ENCODE data around the gene NPLOC4.
A peak's percentile ranks its signal among the peaks of the same experiment; 100 is the strongest.

The NPLOC4 gene

DNA sequence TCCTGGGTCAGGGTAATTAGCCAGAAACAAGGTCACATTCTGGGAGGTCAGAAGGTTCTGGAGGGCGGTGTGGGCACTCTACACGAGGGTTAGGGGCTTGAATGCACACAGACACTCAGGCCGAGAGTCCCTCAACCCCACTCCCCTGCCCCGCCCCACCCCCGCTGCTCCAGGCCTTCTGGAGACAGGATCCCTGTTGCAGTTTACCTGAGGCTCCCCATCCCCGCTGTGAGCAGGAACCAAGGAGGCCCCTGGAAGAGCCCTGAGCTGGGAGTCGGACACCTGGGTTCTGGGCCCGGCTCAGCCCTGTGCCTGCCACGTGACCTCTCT lies 119.9 kb downstream of the NPLOC4 start:
- DNase-seq, result no peak

DNA sequence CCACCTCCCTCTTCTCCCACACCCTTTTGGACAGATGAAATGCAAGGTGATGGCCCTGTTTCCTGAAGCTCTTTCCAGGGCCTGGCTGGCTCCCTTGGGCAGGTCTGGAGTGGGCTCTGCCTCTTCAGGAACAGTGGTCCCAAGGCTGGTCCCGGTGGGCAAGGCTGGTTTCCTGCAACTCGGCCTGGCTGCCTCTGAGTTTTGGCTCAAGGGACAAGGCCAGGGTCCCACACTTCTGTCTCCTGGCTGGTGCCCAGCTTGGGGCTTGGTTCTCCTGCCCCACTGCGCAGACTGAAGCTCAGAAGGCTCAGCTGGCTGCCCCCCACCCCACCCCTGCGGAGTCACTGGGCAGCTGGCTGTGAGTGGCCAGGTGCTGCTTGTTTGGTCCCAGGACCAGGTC lies 120.5 kb downstream of the NPLOC4 start:
- DNase-seq, result no peak

GRCh38 chr17:81515530-81516041 lies 121.3 kb downstream of the NPLOC4 start:
- no peak for DNase-seq

DNA sequence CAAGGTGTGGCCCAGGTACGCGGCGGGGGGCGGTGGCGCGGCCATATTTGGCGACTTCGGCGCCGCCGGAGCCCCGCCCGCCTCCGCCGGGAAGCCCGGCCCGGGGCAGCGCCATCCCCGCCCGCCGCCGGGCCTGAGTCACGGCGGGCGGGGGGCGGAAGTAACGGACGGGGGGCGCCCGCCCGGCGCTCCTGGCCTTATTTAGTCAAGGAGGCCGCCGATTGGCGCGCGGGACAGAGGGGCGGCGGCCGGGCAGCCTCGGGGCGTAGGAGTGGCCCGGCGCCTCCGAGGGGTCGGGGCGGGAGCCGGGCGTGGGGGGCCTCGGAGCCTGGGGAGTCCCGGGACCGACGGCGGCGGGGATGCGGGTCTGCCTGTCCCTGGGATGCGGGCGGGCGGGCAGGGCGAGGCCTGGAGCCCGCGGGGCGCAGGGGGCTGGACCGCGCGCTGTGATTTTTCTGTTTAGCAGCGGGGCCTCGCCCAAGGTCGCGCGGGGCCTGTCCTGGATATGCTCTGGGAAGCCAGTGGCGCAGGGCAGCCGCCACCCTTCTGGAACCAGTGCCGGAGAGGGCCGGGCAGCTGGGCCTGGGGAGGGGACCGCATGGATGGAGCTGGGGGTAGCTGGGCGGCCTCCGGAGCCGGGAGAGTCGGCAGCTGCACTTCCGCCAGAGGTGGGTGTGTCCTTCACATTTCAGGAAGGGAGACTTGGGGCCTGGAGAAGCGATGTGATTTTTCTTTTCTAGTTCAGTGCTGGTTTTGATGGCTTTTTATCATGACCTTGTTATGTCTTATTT lies 122.0 kb downstream of the NPLOC4 start:
- peak; percentile 80 for DNase-seq

GRCh38 chr17:81514489-81514738 lies 122.5 kb downstream of the NPLOC4 start:
- no peak for DNase-seq

DNA sequence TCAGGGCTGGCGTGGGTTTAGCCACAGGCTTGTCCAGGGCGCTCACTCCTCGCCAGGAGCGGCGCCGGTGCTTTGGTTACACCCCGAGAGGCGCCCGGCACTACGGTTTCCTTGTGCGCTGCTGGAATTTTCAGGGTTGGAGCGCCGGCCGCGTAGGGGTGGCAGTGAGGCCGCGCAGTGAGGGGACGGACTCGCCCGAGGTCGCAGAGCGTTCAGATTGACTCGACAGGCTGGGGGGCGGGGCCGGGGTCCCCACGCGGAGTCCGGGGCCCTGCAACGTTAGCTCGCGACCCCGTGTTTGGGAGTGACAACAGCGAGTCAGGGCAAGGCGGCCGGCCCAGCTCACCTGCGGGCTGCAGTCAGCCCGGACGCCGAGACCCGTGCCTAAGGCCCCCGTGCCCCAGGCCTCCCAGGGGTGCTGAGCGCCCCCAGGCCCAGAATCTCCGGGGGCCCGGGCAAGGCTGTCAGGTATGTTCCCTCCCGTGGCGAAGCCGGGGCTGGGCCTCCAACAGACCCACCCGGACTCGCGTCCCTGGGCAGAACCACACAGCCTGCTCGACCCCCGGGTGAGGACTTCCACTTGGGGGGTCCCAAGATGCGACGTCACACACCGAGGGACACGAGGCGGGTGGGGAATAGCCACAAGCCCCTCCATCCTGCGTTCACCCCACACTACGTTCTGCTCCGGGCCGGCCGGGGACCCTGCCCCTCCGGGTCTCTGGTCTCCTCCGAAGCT lies 123.0 kb downstream of the NPLOC4 start:
- DNase-seq, result peak; percentile 64

DNA sequence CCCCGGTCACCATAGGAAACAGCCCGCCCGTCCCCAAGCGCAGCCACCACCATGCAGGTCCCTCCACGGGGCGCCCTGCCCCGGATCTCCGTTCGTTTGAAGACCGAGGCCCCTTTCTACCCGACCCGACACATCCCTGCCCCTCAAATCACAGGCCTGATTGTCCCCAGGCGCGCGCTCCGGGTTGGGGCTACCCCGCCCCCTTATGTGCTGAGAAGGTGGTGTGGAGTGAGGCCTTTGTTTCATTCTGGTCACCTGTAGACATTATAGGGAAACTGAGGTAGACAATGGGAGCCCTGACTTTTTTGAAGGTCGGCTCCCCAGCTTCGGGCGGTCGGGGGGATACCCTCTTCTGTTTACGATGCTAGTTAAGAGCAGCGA lies 123.5 kb downstream of the NPLOC4 start:
- DNase-seq, result peak; percentile 83

GRCh38 chr17:81512562-81513371 lies 124.1 kb downstream of the NPLOC4 start, which contains the start of gene ACTG1:
Gene ACTG1, minus strand, starts transcription at chr17:81512799. Its CDS starts 445 bp downstream, at chr17:81512354.
- peak; percentile 94 for DNase-seq

DNA sequence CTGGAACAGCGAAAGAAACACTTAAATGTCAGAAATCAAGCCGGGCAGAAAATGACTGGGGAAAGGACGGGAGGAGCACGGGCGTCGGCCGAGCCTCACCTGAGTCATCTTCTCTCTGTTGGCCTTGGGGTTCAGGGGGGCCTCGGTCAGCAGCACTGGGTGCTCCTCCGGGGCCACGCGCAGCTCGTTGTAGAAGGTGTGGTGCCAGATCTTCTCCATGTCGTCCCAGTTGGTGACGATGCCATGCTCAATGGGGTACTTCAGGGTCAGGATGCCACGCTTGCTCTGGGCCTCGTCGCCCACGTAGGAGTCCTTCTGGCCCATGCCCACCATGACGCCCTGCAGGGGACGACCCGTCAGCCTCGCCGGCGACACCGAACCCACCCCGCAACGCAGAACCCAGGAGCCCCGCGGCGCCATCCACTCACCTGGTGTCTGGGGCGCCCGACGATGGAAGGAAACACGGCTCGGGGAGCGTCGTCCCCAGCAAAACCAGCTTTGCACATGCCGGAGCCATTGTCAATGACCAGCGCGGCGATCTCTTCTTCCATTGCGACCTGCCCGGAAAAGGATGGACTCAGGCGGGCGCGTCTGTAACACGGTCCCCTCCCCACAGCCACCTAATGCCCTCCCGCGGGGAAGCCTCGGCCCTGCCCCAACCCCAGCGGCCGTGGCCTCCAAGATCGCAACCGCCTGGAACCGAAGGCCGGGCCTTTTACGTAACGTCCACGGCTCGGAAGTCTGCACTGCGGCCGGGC lies 124.9 kb downstream of the NPLOC4 start:
- peak; percentile 51 for DNase-seq

GRCh38 chr17:81511554-81511803 lies 125.4 kb downstream of the NPLOC4 start:
- no peak for DNase-seq

- DNase-seq, result peak; percentile 45
Observed at GRCh38 chr17:81510785-81511553, 125.9 kb downstream of the NPLOC4 start.

DNA sequence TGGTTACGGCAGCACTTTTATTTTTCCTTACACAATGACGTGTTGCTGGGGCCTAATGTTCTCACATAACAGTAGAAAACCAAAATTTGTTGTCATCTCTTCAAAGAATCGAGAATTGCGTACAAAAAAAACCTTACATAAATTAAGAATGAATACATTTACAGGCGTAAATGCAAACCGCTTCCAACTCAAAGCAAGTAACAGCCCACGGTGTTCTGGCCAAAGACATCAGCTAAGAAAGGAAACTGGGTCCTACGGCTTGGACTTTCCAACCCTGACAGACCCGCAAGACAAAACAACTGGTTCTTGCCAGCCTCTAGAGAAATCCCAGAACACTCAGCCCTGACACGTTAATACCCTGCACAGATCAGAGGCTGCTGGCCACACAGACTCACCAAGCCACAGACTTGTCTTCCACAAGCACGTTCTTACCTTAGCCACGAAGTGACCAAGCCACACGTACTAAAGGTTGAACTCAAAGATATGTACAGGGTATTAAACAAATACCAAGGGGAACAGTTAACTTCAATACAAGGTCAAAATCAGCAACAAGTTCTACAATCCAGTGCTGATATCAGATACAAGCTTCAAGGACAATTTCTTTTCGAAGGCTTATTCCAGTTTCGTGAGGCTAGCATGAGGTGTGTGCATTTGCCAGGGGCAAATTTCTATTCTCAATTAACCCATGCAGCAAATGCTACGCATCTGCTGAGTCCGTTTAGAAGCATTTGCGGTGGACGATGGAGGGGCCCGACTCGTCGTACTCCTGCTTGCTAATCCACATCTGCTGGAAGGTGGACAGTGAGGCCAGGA lies 126.7 kb downstream of the NPLOC4 start:
- no peak for DNase-seq

DNA sequence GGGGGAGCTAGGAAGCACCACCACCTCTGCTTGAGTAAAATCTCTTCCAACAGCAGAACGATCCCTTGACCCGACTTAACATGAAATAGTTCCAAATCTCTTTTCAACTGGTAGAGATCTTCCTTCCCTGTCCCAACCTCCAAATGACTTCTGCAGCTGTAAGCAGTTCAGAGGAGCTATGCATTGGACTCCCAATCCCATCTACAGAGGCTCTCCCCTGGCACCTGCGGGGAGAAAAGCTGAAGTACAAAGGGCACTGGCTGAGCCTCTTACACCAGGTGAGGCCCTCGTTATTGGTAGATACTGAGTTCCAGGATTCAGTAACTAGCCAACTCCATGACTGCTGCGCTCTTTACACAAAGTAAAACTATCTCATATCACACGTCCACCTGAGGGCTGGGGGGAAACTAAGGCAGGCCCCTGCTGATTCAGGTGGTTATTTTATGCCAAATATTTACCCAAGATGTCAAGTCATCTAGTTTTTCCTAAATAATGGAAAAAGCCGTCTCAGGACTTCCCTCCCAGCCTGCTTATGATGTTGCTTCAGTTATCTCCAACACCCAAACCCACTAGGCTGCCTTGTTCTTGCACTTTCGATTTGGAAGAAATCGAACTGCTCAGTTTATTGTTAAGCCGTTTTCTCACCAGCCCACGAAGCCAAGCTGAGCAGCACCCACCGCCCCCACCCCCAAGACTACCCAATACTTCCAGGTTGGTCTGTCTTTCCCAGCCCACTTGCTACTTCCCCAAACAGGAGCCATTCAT lies 127.5 kb downstream of the NPLOC4 start:
- DNase-seq, result no peak

- no peak for DNase-seq
Observed at GRCh38 chr17:81508639-81509206, 128.2 kb downstream of the NPLOC4 start.
